Body of pancreas (tissue), 4 donors: ENCODE results near the gene ASPDH.

Experiments used
- POLR2A ChIP-seq, 3 donors: fragments of 450-650 bp; IDR thresholded peaks; one replicate each; pipeline ENCODE4 v1.6.1; 2016; ENCODE audit warnings: antibody characterized with exemption in 3 of 3, mild to moderate bottlenecking in 2 of 3
- TF ChIP-seq, protein P1 (sequence below), 7 experiments: fragments of 450-650 bp in 4 of 7; fragments of 200-600 bp in 3 of 7; sonication (generic) in 3 of 7; IDR thresholded peaks; one replicate each; pipeline ENCODE4 v1.5.1; 2016 to 2019; ENCODE audit warnings: antibody characterized with exemption in 7 of 7

DNA sequence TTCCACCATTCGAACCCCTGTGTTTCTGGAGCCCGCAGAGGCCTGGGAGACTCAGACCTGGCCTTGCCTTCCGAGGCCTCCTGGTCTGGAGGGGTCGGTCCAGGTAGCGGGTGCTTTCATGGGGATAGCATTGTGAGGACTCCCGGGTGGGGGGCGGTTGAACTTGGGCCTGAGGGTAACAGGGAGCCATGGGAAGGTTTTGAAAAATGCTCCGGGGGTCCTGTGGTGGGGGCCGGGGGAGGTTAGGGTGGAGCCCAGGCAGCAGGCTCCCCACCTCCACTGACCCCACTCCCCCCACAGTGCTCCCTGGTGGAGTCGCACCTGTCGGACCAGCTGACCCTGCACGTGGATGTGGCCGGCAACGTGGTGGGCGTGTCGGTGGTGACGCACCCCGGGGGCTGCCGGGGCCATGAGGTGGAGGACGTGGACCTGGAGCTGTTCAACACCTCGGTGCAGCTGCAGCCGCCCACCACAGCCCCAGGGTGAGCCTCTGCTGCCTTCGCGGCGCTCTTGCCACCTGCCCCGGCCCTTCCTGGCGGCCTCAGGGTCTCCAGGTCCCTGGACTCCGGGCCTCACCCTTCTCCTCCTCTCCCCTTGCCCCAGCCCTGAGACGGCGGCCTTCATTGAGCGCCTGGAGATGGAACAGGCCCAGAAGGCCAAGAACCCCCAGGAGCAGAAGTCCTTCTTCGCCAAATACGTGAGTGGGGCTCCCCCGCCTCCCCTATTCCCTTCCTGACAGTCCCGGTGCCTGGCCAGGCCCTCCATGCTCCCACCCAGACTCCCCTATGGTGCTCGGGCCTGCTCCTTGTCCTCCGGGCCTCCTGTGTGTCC, 33.2 kb downstream of the ASPDH start:
- TF ChIP-seq, protein P1, sequence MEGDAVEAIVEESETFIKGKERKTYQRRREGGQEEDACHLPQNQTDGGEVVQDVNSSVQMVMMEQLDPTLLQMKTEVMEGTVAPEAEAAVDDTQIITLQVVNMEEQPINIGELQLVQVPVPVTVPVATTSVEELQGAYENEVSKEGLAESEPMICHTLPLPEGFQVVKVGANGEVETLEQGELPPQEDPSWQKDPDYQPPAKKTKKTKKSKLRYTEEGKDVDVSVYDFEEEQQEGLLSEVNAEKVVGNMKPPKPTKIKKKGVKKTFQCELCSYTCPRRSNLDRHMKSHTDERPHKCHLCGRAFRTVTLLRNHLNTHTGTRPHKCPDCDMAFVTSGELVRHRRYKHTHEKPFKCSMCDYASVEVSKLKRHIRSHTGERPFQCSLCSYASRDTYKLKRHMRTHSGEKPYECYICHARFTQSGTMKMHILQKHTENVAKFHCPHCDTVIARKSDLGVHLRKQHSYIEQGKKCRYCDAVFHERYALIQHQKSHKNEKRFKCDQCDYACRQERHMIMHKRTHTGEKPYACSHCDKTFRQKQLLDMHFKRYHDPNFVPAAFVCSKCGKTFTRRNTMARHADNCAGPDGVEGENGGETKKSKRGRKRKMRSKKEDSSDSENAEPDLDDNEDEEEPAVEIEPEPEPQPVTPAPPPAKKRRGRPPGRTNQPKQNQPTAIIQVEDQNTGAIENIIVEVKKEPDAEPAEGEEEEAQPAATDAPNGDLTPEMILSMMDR (IDR thresholded peaks at IDR 0.05): no peak
- no peak for TF ChIP-seq POLR2A (IDR thresholded peaks at IDR 0.05)
